NCI-H1694 (cell line): ENCODE measurements around the gene PLA2G1B.
"Not testable (repeated sequence)": the region's sequence is repeated elsewhere in the genome, so short reads cannot be mapped to it uniquely, and the experiment has no call there.

ENCODE experiments used
- DNase-seq: peaks from one replicate; lab custom pipeline; 2025; lab: John Stamatoyannopoulos, UW

Gene PLA2G1B

GRCh38 chr12:120358412-120359100 lies 31.0 kb upstream of the PLA2G1B start:
- no peak for DNase-seq

- no peak for DNase-seq
Measured at GRCh38 chr12:120357104-120357503, 29.5 kb upstream of the PLA2G1B start.

- no peak for DNase-seq
Measured at GRCh38 chr12:120356567-120357030, 29.0 kb upstream of the PLA2G1B start.

DNA sequence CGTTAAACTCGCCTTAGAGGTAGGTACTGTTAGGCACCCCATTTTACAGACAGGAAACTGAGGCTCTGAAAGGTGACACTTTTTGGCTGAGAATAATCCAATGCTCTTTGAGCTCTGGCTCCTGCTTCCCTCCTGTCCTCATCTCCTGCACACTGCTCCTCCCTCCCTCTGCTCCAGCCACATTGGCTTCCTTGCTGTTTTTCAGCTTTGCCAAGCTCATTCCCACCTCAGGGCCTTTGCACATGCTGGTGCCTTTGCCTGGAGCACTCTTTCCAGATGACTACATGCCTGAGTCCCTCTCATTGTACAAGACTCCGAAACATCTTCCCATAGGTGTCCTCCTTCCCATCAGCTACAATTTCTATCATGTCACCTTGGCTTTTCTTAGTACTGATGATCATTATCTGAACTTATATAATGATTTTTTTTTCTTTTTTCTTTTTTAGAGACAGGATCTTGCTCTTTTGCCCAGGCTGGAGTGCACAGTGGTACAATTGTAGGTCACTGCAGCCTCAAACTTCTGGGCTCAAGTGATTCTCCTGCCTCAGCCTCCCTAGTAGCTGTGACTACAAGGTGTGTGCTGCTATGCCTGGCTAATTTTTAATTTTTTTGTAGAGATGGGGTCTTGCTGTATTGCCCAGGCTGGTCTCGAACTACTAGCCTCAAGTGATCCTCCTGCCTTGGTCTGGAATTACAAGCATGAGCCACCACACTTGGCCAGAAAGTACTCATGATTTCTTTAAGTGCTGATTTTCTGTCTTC lies 26.2 kb upstream of the PLA2G1B start:
- DNase-seq, result no peak

- DNase-seq, result no peak
Measured at GRCh38 chr12:120353136-120353535, 25.6 kb upstream of the PLA2G1B start.

- no peak for DNase-seq
Measured at GRCh38 chr12:120352117-120352516, 24.5 kb upstream of the PLA2G1B start.

- DNase-seq, result no peak
Measured at GRCh38 chr12:120350576-120351350, 23.2 kb upstream of the PLA2G1B start.

- DNase-seq, result no peak
Measured at GRCh38 chr12:120347766-120348165, 20.2 kb upstream of the PLA2G1B start.

DNA sequence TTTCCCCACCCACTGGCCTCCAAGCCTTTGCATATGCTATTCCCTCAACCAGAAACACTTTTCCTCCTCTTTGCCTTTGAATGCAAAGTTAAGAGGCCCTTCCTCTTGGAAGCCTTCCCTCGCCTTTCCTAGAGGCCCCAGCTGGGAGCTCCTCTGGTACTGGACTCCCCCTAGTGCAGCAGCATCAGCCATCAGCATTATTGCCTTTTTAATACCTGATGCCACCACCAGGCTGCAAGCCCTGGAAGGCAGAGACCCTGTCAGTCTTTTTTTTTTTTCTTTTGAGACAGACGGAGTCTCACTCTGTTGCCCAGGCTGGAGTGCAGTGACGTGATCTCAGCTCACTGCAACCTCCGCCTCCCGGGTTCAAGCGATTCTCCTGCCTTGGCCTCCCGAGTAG lies 19.1 kb upstream of the PLA2G1B start:
- no peak for DNase-seq

DNA sequence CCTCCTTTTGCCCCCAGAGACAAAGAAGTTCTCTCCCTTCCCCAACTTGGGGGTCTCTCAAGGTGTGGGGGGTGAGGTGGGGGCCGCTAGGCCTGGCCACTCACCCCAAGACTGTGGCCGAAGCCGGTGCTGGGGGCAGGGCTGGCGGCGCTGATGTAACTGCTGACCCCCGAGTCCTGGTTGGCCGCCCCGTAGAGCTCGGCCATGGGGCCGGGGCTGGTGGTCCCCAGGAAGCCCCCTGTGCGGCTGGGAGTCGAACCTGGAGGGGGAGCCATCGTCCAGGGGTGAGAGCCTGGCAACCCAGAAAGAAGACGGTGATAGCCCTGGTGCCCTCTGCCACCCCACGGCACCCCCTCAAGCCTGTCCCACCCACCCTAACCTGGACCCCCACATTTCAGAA lies 18.5 kb upstream of the PLA2G1B start:
- no peak for DNase-seq

DNA sequence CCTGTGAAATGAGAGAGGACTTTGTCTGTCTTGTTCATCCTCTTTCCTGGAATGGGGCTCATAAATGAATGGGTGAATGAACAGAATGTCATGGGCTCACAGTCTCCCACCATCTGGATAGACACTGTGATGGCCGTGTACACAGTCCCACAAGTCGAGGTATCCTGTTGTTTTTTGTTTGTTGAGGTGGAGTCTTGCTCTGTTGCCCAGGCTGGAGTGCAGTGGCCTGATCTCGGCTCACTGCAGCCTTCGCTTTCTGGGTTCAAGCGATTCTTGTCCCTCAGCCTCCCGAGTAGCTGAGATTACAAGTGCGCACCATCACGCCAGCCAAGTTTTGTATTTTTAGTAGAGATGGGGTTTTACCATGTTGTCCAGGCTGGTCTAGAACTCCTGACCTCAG lies 16.1 kb upstream of the PLA2G1B start:
- DNase-seq, result no peak

DNA sequence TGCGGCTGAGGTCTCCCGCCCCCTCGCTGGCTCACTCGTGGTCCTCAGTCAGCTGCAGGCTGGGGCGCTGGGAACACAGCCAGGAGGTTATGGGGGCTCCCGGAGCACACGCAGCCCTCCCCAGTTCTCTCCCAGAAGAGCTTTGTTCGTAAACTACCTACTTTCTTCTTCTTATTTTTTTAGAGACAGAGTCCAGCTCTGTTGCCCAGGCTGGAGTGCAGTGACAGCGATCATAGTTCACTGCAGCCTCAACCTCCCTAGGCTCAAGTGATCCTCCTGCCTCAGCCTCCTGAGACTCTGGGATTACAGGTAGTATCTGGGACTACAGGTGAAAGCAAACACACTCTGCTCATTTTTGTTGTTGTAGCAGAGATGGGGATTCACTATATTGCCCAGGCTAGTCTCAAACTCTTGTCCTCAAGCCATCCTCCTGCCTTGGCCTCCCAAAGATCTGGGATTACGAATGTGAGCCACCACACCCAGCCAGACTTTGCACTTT lies 15.5 kb upstream of the PLA2G1B start:
- no peak for DNase-seq

DNA sequence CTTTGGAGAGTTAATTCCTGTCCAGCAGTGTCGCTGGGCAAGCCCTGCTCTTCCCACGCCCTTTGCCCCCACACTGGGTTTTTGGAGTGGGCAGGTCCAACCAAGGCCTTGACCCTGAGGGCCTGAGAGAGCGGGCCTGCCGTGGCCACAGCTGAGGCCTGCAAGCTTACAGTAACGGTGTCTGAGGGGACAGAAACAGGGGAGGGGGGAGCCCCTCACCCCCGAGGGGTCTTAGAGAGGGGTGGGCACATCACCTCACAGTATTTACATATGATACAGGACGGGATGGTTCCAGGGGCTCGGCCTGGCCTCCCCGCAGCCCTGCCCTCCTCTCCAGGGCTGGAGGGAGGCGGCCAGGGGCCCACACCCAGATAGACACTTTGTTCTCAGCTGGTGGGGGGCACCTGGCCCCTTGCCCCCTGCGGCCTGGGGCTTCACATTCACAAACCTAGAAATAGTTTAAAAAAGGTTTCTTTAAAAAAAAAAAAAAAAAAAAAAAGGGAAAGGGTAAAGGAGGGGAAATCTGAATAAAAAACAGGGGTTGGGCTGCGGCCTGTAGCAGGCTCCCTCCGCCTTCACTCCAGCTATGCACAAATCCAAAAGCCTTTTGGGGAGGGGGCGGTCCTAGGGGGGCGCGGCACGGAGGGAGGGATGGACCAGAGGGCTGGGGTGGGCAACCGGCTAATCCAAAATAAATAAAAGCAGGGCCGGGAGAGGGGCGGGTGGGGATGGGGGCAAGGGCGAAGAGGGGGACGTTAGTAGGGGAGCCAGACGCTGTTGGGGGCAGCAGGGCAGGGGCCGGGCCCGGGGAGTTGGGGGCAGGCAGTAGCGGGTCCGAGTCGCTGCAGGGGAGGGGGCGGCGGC lies 14.8 kb upstream of the PLA2G1B start:
- DNase-seq, result no peak

- DNase-seq, result no peak
Measured at GRCh38 chr12:120339256-120339655, 11.7 kb upstream of the PLA2G1B start.

- no peak for DNase-seq
Measured at GRCh38 chr12:120337730-120338129, 10.2 kb upstream of the PLA2G1B start.

DNA sequence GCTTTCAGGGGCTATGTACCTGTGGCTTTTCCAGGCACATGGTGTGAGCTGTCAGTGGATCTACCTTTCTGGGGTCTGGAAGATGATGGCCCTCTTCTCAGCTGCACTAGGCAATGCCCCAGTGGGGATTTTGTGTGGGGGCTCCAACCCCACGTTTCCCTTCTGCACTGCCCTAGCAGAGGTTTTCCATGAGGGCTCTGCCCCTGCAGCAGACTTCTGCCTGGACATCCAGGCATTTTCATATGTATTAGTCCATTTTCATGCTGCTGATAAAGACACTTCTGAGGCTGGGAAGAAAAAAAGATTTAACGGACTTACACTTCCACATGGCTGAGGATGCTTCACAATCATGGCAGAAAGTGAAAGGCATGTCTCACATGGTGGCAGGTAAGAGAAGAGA lies 8.8 kb upstream of the PLA2G1B start:
- not testable (repeated sequence) for DNase-seq

DNA sequence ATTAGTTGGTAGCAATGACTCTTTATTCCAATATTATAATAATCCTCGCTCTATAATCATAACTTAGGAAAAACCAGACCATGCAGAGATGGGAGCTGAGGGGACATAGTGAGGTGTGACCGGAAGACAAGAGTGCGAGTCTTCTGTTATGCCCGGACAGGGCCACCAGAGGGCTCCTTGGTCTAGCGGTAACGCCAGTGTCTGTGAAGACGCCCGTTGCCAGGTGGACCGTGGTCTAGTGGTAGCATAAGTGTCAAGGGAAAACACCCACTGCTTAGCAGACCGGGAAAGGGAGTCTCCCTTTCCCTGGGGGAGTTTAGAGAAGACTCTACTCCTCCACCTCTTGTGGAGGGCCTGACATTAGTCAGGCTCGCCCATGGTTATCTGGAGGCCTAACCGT lies 7.9 kb upstream of the PLA2G1B start:
- DNase-seq, result not testable (repeated sequence)

GRCh38 chr12:120332523-120332922 lies 4.9 kb upstream of the PLA2G1B start:
- no peak for DNase-seq

DNA sequence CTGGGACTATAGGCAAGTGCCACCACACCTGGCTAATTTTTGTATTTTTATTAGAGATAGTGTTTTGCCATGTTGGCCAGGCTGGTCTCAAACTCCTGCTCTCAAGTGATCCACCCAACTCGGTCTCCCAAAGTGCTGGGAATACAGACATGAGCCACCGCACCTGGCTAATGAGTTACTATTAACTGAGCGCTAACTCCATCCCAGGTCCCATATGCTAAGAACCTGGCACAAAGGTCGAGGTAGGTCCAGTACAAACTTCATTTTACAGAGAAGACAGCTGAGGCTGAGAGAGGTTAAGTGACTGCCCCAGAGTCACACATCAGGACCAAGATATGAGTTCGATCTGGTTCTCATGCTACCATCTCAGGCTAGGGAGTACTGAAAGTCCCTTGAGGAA lies 4.5 kb upstream of the PLA2G1B start:
- no peak for DNase-seq

- no peak for DNase-seq
Measured at GRCh38 chr12:120331390-120331789, 3.8 kb upstream of the PLA2G1B start.

GRCh38 chr12:120328228-120328627 lies 649 bp upstream of the PLA2G1B start:
- no peak for DNase-seq
